ENCODE measurements around the gene KAT14.
"Not testable (repeated sequence)": the region's sequence is repeated elsewhere in the genome, so short reads cannot be mapped to it uniquely, and the experiment has no call there.

KAT14 gene

GRCh38 chr20:18174906-18175683 lies 37.4 kb downstream of the KAT14 start:
- ChIA-PET CTCF (no interaction called here), POLR2A (no interaction called here)
- TF ChIP-seq CTCF (IDR thresholded peaks at IDR 0.05; ENCODE audit: control extremely low read depth, extremely low read depth, low read depth, missing control alignments), result no peak
- DNase-seq (ENCODE audit: extremely low spot score), result no peak

GRCh38 chr20:18176318-18176785 lies 38.7 kb downstream of the KAT14 start:
- DNase-seq (ENCODE audit: extremely low spot score), result no peak
- no peak for TF ChIP-seq CTCF (IDR thresholded peaks at IDR 0.05; ENCODE audit: control extremely low read depth, extremely low read depth, low read depth, missing control alignments)
- ChIA-PET CTCF (no interaction called here), POLR2A (no interaction called here)

- POLR2A ChIA-PET; DNase-seq (ENCODE audit: extremely low spot score); CTCF ChIA-PET: not testable (repeated sequence)
These were observed 42.7 kb downstream of the KAT14 start for GRCh38 chr20:18180366-18180765.

- CTCF ChIA-PET, result no interaction called here
- POLR2A ChIA-PET, result no interaction called here
- TF ChIP-seq CTCF (IDR thresholded peaks at IDR 0.05; ENCODE audit: control extremely low read depth, extremely low read depth, low read depth, missing control alignments), result no peak
- no peak for DNase-seq (ENCODE audit: extremely low spot score)
These were observed 43.2 kb downstream of the KAT14 start for GRCh38 chr20:18180815-18181214.

GRCh38 chr20:18187020-18187419 lies 49.4 kb downstream of the KAT14 start:
- POLR2A ChIA-PET, result no interaction called here
- TF ChIP-seq CTCF (IDR thresholded peaks at IDR 0.05; ENCODE audit: control extremely low read depth, extremely low read depth, low read depth, missing control alignments), result no peak
- no peak for DNase-seq (ENCODE audit: extremely low spot score)
- CTCF ChIA-PET, result interaction anchor here (0.9 kb wide), 1 partner anchor 11 kb away, joined by 3 read pairs; no protein-coding TSS in a partner anchor

- TF ChIP-seq CTCF (IDR thresholded peaks at IDR 0.05; ENCODE audit: control extremely low read depth, extremely low read depth, low read depth, missing control alignments), result no peak
- no peak for DNase-seq (ENCODE audit: extremely low spot score)
- CTCF ChIA-PET, result no interaction called here
- POLR2A ChIA-PET, result no interaction called here
These were observed 50.8 kb downstream of the KAT14 start for GRCh38 chr20:18188434-18188833.

- POLR2A ChIA-PET, result no interaction called here
- CTCF ChIA-PET, result no interaction called here
- TF ChIP-seq CTCF (IDR thresholded peaks at IDR 0.05; ENCODE audit: control extremely low read depth, extremely low read depth, low read depth, missing control alignments), result no peak
- no peak for DNase-seq (ENCODE audit: extremely low spot score)
These were observed 52.9 kb downstream of the KAT14 start for GRCh38 chr20:18190338-18191233.

Data from GM10248 (cell line).